Bronchial epithelial cell (primary cell): ENCODE data around the gene DNAH8. TPM values are rescaled to one million over a fixed set of nuclear protein-coding genes. Genes with fewer than 3 reads are reported as not detected.
A peak's percentile ranks its signal among the peaks of the same experiment; 100 is the strongest.

Experiments used
- DNase-seq: peaks from one replicate; pipeline ENCODE4 v3.0.0-alpha.2; 2010; ENCODE audit warnings: low read depth
- FAIRE-seq: peaks from 2 replicates; lab custom pipeline; 2011; peaks lifted over from hg19 to GRCh38; lab: Jason Lieb, UNC
- H3K27me3 ChIP-seq: 2 replicates; pipeline ENCODE4 v1.5.1; 2011; ENCODE audit warnings: low read length; ENCODE audit not compliant: control insufficient read depth, insufficient read depth
- H3K36me3 ChIP-seq: 2 replicates; pipeline ENCODE4 v1.5.1; 2011; ENCODE audit warnings: low read length; ENCODE audit not compliant: control insufficient read depth, insufficient read depth
- H3K4me3 ChIP-seq: 2 replicates; pipeline ENCODE4 v1.5.1; 2011; ENCODE audit warnings: mild to moderate bottlenecking, low read depth, low read length, control low read depth
- total RNA-seq: library from RNA; depleted of rRNA; stranded (reverse); fragments of >200 nt; gene quantifications from 2 replicates; pipeline ENCODE4 v1.2.1, GENCODE V29; 2014
- TF ChIP-seq, protein P1 (sequence below): IDR thresholded peaks from 2 replicates; pipeline ENCODE4 v1.5.1; 2011; ENCODE audit warnings: mild to moderate bottlenecking, moderate library complexity, low read length, control low read depth, inconsistent platforms; ENCODE audit not compliant: insufficient read depth, severe bottlenecking

DNAH8 gene
- total RNA-seq, 1 donor from 2014 or later, result not detected

DNA sequence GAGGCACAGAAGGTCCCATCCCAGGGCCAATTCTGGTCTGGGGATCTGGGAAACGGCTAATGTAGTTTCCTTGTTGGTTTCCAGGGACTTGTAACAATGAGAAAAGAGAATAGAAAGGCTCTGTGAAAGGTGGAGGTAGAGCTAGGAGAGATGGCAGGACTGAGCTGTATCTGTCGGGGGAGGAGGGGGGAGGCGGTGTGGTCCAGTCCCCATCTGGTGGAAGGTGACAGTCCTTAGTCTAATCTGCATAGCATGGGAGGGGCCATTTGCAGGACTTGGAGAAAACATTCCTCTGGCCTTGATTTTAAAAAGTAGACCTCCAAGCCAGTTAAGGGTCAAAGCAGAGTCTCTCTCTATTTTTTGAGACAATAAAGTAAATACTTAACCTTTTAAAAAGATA lies 137.1 kb downstream of the DNAH8 start:
- Histone ChIP-seq H3K36me3 (no peaks in the 10 kb centered on the region), H3K4me3 (no peak overlapping the region), H3K27me3 (peaks cover 2% of the 10 kb centered on the region)
- FAIRE-seq, result no peak
- DNase-seq, result no peak
- TF ChIP-seq, protein P1, sequence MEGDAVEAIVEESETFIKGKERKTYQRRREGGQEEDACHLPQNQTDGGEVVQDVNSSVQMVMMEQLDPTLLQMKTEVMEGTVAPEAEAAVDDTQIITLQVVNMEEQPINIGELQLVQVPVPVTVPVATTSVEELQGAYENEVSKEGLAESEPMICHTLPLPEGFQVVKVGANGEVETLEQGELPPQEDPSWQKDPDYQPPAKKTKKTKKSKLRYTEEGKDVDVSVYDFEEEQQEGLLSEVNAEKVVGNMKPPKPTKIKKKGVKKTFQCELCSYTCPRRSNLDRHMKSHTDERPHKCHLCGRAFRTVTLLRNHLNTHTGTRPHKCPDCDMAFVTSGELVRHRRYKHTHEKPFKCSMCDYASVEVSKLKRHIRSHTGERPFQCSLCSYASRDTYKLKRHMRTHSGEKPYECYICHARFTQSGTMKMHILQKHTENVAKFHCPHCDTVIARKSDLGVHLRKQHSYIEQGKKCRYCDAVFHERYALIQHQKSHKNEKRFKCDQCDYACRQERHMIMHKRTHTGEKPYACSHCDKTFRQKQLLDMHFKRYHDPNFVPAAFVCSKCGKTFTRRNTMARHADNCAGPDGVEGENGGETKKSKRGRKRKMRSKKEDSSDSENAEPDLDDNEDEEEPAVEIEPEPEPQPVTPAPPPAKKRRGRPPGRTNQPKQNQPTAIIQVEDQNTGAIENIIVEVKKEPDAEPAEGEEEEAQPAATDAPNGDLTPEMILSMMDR, result no peak

DNA sequence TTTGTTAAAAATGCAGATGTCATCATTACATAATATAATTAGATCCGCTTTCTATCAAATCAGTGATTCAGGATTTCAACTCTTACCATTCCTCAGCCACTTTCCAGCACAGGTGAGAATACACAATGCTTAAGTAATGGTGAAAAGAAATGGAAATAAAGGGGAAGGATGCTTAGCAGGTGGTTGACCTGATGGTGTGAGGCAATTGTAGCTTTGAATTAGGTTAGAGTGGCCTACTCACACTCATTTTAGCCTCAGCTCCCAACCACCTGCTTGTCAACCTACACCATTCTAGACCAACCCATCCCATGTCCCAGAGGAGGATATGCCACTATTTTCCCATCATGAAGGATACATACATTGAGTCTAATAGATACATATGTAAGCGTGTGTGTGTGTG lies 138.1 kb downstream of the DNAH8 start:
- TF ChIP-seq, protein P1, result no peak
- no peak for FAIRE-seq
- Histone ChIP-seq H3K4me3 (no peak overlapping the region), H3K36me3 (no peaks in the 10 kb centered on the region), H3K27me3 (peaks cover 2% of the 10 kb centered on the region)
- DNase-seq, result no peak

DNA sequence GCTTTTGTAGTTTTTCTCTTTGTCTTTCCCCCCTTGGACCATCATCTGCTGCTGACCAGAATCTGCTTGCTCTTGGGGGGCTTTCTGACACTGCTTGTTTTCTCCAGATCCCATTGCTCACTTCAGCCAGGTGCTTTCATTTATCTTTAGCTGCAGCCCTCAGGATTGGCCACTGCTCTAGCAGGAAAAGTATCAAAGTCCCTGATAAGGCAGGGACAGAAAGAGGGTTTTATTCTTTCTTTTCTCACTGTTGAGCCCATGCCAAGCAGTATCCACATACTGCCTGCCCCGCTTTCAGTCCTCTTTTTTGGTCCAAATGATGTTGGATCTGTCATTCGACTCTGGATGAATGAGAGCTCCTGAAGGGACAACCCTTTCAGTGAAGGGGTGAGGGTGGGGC lies 141.4 kb downstream of the DNAH8 start:
- FAIRE-seq (no peak), DNase-seq (no peak)

DNA sequence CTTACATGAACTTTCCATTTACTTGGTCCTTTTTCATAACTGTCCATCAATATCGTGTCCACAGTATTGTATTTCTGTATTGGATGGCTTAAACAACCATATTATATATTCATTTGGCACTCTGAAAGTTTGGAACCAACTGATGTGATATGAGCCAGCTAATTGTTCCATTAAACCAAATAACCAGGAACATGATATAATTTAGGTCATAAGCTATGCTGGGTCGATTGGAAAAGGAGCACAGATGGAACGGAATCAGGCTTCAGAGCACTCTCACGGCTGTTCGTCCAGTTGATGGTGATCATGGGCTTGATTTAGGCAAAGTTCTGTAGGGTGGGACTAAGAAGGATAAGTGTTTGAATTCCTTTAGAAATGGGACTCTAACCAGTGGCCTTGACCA lies 142.7 kb downstream of the DNAH8 start:
- H3K36me3 ChIP-seq, result no peaks in the 10 kb centered on the region
- no peak overlapping the region for H3K4me3 ChIP-seq
- DNase-seq, result no peak
- no peak for FAIRE-seq
- no peaks in the 10 kb centered on the region for H3K27me3 ChIP-seq
- TF ChIP-seq, protein P1, result no peak

More for the DNA sequence above, 141.4 kb downstream of the DNAH8 start:
- Histone ChIP-seq H3K36me3 (no peaks in the 10 kb centered on the region), H3K4me3 (no peak overlapping the region), H3K27me3 (no peaks in the 10 kb centered on the region)
- TF ChIP-seq, protein P1, result no peak

DNA sequence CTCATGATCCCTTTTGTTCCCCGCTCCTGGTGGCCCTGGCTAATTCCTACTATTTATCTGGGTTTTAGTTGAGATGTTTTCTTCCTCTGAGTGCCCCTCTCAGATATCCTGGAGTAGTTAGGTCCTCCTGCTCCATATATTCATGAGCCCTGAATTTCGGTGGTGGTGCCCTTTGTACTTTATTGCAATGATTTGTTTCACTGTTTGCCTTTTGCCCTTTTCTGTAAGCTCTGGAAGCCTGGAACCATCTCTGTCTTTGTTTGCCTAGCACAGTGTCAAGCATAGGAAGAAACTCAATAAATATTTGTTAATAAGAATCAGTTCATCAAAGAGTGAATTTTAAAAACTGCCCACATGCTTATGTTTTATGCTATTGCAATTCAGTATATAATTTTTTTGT lies 144.9 kb downstream of the DNAH8 start:
- FAIRE-seq (no peak), DNase-seq (no peak)
- H3K36me3 ChIP-seq, result no peaks in the 10 kb centered on the region
- TF ChIP-seq, protein P1, result no peak
- no peak overlapping the region for H3K4me3 ChIP-seq
- H3K27me3 ChIP-seq, result no peaks in the 10 kb centered on the region

DNA sequence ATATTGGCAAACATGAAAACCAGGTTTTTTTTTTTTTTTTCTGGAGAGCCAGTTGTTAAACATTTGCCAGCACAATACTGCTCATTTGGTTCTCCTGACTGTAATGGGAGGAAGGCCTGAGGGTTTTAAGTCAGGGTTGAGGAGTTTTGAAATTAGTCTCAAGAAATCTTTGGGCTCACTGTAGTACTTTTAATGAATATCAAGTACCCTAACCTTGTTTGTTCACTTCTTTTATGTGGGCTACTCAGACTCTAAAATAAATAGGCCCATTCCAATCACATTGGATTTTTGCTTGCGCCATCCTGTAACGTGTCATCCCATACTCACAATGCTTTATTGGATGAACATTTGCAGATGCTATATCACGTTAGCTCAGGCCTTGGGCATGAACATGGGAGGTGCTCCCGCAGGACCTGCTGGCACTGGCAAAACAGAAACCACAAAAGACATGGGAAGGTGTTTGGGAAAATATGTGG lies 146.9 kb downstream of the DNAH8 start:
- no peak for FAIRE-seq
- peak; percentile 83 for DNase-seq
- no peaks in the 10 kb centered on the region for H3K27me3 ChIP-seq
- TF ChIP-seq, protein P1, result no peak
- H3K36me3 ChIP-seq, result no peaks in the 10 kb centered on the region
- H3K4me3 ChIP-seq, result no peak overlapping the region
